Endothelial cell (in vitro differentiated cells): ENCODE measurements around the gene PLCG1. TPM values are rescaled to one million over a fixed set of nuclear protein-coding genes. Genes with fewer than 3 reads are reported as not detected.
A peak's percentile ranks its signal among the peaks of the same experiment; 100 is the strongest.

Experiments used
- DNase-seq: peaks from one replicate; pipeline ENCODE4 v3.0.0; 2021; ENCODE audit warnings: low spot score
- H3K27ac Mint-ChIP-seq: one replicate; pipeline ENCODE4 v1.8.0; 2021; ENCODE audit warnings: mixed read lengths, inconsistent platforms; ENCODE audit not compliant: unreplicated experiment
- H3K27me3 Mint-ChIP-seq: one replicate; pipeline ENCODE4 v1.8.0; 2021; ENCODE audit warnings: mild to moderate bottlenecking, moderate library complexity, mixed read lengths, inconsistent platforms; ENCODE audit not compliant: unreplicated experiment
- H3K36me3 Mint-ChIP-seq: one replicate; pipeline ENCODE4 v1.8.0; 2021; ENCODE audit warnings: mild to moderate bottlenecking, low read depth, mixed read lengths, inconsistent platforms; ENCODE audit not compliant: unreplicated experiment
- H3K4me1 Mint-ChIP-seq: one replicate; pipeline ENCODE4 v1.8.0; 2021; ENCODE audit warnings: mild to moderate bottlenecking, mixed read lengths, inconsistent platforms; ENCODE audit not compliant: unreplicated experiment
- H3K4me3 Mint-ChIP-seq: one replicate; pipeline ENCODE4 v1.8.0; 2021; ENCODE audit warnings: mild to moderate bottlenecking, mixed read lengths, inconsistent platforms; ENCODE audit not compliant: unreplicated experiment
- H3K9me3 Mint-ChIP-seq: one replicate; pipeline ENCODE4 v1.8.0; 2021; ENCODE audit warnings: mixed read lengths, inconsistent platforms; ENCODE audit not compliant: unreplicated experiment
- total RNA-seq: library from RNA; stranded (reverse); fragmentation: NEBNext Ultra II Directional; extraction: Animal tissue kit (Norgen Biotek cat#: 25700); gene quantifications from one replicate; pipeline ENCODE4 v1.2.1, GENCODE V29; 2021; ENCODE audit not compliant: unreplicated experiment
- TF ChIP-seq, protein P1 (sequence below): fragments of 200-600 bp; sonication (generic); IDR thresholded peaks from one replicate; pipeline ENCODE4 v1.5.0; 2021; ENCODE audit warnings: antibody characterized with exemption; ENCODE audit not compliant: unreplicated experiment

Gene PLCG1
- total RNA-seq, 1 donor from 2014 or later, result 456 TPM

DNA sequence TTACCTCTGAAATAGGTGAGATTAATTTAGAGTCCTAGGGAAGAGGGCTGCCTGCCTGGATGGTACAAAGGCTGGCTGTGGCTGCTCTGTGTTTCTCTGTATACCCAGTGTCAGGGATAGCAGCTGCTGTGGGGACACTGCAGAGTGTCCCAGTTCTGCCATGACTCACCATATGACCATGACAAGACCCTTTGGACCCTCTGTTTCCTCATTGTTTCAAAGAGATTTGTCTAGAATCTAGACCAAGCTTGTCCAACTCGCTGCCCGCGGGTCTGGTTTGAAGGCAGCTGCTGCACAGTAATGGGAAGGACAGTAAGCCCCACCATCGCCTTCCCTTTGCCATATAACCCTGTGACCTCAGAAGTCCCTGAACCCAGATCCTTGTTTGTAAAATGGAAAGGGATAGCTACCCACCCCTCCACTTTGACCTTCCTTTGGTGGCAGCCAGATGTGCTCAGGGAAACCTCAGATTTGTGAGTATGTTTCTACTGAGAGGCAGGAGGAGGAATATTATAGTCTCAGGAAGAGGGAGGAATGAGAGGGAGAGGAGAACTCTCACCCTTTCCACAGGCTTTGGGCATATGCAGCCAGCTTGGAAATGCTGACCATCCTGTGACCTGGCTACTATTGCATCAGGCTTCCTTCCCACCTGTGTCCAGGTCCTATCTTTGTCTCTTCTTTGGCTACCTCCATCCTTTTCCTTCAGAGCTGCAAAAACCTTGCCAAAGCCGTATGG lies 14.0 kb downstream of the PLCG1 start:
- peaks cover 18% of the 10 kb centered on the region for H3K27me3 Mint-ChIP-seq
- TF ChIP-seq, protein P1, sequence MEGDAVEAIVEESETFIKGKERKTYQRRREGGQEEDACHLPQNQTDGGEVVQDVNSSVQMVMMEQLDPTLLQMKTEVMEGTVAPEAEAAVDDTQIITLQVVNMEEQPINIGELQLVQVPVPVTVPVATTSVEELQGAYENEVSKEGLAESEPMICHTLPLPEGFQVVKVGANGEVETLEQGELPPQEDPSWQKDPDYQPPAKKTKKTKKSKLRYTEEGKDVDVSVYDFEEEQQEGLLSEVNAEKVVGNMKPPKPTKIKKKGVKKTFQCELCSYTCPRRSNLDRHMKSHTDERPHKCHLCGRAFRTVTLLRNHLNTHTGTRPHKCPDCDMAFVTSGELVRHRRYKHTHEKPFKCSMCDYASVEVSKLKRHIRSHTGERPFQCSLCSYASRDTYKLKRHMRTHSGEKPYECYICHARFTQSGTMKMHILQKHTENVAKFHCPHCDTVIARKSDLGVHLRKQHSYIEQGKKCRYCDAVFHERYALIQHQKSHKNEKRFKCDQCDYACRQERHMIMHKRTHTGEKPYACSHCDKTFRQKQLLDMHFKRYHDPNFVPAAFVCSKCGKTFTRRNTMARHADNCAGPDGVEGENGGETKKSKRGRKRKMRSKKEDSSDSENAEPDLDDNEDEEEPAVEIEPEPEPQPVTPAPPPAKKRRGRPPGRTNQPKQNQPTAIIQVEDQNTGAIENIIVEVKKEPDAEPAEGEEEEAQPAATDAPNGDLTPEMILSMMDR, result no peak
- no peak for DNase-seq
- no peaks in the 10 kb centered on the region for H3K9me3 Mint-ChIP-seq
- peaks cover 42% of the 10 kb centered on the region for H3K36me3 Mint-ChIP-seq
- peak overlapping the region; percentile 71 for H3K4me3 Mint-ChIP-seq
- H3K4me1 Mint-ChIP-seq, result peaks cover 85% of the 10 kb centered on the region
- H3K27ac Mint-ChIP-seq, result peak overlapping the region; percentile 100

GRCh38 chr20:41152108-41152757 lies 14.9 kb downstream of the PLCG1 start:
- TF ChIP-seq, protein P1, result no peak
- Mint-ChIP-seq H3K4me3 (peak overlapping the region; percentile 82), H3K36me3 (peaks cover 40% of the 10 kb centered on the region), H3K9me3 (no peaks in the 10 kb centered on the region), H3K27me3 (peaks cover 14% of the 10 kb centered on the region), H3K27ac (peak overlapping the region; percentile 100), H3K4me1 (peaks cover 85% of the 10 kb centered on the region)
- no peak for DNase-seq

- Mint-ChIP-seq H3K4me3 (peak overlapping the region; percentile 74), H3K4me1 (peaks cover 73% of the 10 kb centered on the region), H3K27me3 (peaks cover 22% of the 10 kb centered on the region), H3K27ac (peak overlapping the region; percentile 93), H3K36me3 (peaks cover 41% of the 10 kb centered on the region), H3K9me3 (no peaks in the 10 kb centered on the region)
- TF ChIP-seq, protein P1, result no peak
- DNase-seq, result no peak
Measured at GRCh38 chr20:41154436-41155176, 17.3 kb downstream of the PLCG1 start.

DNA sequence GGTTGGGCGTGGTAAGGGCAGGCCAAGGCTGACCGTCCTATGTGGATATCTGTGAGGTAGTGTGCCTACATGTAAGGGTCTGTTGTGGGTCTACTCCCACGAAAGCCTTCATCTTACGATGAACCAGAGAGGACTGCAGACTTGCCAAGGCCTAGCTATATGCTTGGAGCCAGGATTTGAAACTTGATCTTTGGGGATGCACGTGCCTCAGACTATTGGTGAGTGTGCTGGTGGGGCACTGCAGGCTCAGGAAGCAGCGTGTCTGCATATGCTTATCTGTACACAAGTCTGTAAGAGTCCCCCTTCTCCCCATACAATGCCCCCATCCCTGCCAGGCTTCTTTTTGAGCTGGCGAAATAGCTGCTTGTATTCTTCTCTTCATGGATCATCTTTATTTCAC lies 17.9 kb downstream of the PLCG1 start:
- Mint-ChIP-seq H3K27me3 (peaks cover 22% of the 10 kb centered on the region), H3K4me3 (no peak overlapping the region), H3K27ac (peak overlapping the region; percentile 36), H3K9me3 (no peaks in the 10 kb centered on the region), H3K36me3 (peaks cover 46% of the 10 kb centered on the region), H3K4me1 (peaks cover 71% of the 10 kb centered on the region)
- TF ChIP-seq, protein P1, result no peak
- DNase-seq, result no peak
